GM12892 (cell line): ENCODE measurements around the gene DYNLT4.

Experiments used
- POLR2AphosphoS5 ChIP-seq: IDR thresholded peaks from 2 replicates; pipeline ENCODE4 v1.6.1; 2011; ENCODE audit warnings: low read depth, low read length, control low read depth
- TAF1 ChIP-seq: IDR thresholded peaks from 2 replicates; pipeline ENCODE4 v1.6.1; 2011; ENCODE audit warnings: low read depth, mild to moderate bottlenecking, control low read depth, low read length, borderline replicate concordance

GRCh38 chr1:44819608-44820327 is 12.6 kb upstream of the DYNLT4 start:
- peak; percentile 50; the same call in 1 of the 2 replicates for TF ChIP-seq TAF1
- peak; percentile 100 for TF ChIP-seq POLR2AphosphoS5
